WTC11 (cell line): ENCODE measurements around the gene WNK2. TPM values are rescaled to one million over a fixed set of nuclear protein-coding genes. Genes with fewer than 3 reads are reported as not detected.
A peak's percentile ranks its signal among the peaks of the same experiment; 100 is the strongest.

Source experiments
- ATAC-seq: fragments of 200-7000 bp; cut with Tn5 transposase; 2 replicates; pipeline ENCODE4 v1.10.0; 2021; ENCODE audit warnings: mild to moderate bottlenecking, moderate library complexity
- CTCF ChIA-PET: fragments of 300-600 bp; sonication (Branson Sonifier 250); formaldehyde crosslinking; loops from one replicate; lab custom pipeline; 2021; ENCODE audit warnings: antibody characterized with exemption; lab: Charles Lee
- POLR2A ChIA-PET: fragments of 350-600 bp; sonication (Branson Sonifier 250); formaldehyde crosslinking; loops from one replicate; lab custom pipeline; 2021; ENCODE audit warnings: antibody characterized with exemption; lab: Charles Lee
- DNase-seq: peaks from one replicate; pipeline ENCODE4 v3.0.0; 2021; ENCODE audit warnings: low spot score
- H3K27ac Mint-ChIP-seq: 2 replicates; pipeline ENCODE4 v1.8.0; 2021; ENCODE audit warnings: mixed read lengths
- H3K27me3 Mint-ChIP-seq: 2 replicates; pipeline ENCODE4 v1.8.0; 2021; ENCODE audit warnings: low read depth, mild to moderate bottlenecking, moderate library complexity, mixed read lengths
- H3K36me3 Mint-ChIP-seq: 2 replicates; pipeline ENCODE4 v1.8.0; 2021; ENCODE audit warnings: mixed read lengths
- H3K4me1 Mint-ChIP-seq: 2 replicates; pipeline ENCODE4 v1.8.0; 2022; ENCODE audit warnings: mixed read lengths
- H3K4me3 Mint-ChIP-seq: 2 replicates; pipeline ENCODE4 v1.8.0; 2021; ENCODE audit warnings: mild to moderate bottlenecking, moderate library complexity, mixed read lengths
- H3K9me3 Mint-ChIP-seq: 2 replicates; pipeline ENCODE4 v1.8.0; 2021; ENCODE audit warnings: mixed read lengths
- AFF4 ChIP-seq: sonication (generic); formaldehyde crosslinking; IDR thresholded peaks from 2 replicates; pipeline ENCODE4 v1.8.1; 2023; ENCODE audit warnings: mild to moderate bottlenecking, missing genetic modification reagents, borderline replicate concordance
- ARID4B ChIP-seq: sonication (generic); formaldehyde crosslinking; IDR thresholded peaks from 2 replicates; pipeline ENCODE4 v1.8.0; 2023; ENCODE audit warnings: missing genetic modification reagents, mild to moderate bottlenecking, borderline replicate concordance
- CREB1 ChIP-seq: sonication (generic); formaldehyde crosslinking; IDR thresholded peaks from 2 replicates; pipeline ENCODE4 v1.8.0; 2023; ENCODE audit warnings: mild to moderate bottlenecking, missing genetic modification reagents
- E2F1 ChIP-seq: sonication (generic); formaldehyde crosslinking; IDR thresholded peaks from 2 replicates; pipeline ENCODE4 v1.8.0; 2022; ENCODE audit warnings: mild to moderate bottlenecking, missing genetic modification reagents
- E2F4 ChIP-seq: sonication (generic); formaldehyde crosslinking; IDR thresholded peaks from 2 replicates; pipeline ENCODE4 v1.8.1; 2022; ENCODE audit warnings: low read depth, mild to moderate bottlenecking, moderate library complexity, missing genetic modification reagents, borderline replicate concordance
- ETV6 ChIP-seq: sonication (generic); formaldehyde crosslinking; IDR thresholded peaks from 2 replicates; pipeline ENCODE4 v1.8.1; 2022; ENCODE audit warnings: mild to moderate bottlenecking, missing genetic modification reagents
- FOXJ3 ChIP-seq: sonication (generic); formaldehyde crosslinking; IDR thresholded peaks from 2 replicates; pipeline ENCODE4 v1.9.0; 2021; ENCODE audit warnings: missing genetic modification reagents, mild to moderate bottlenecking, borderline replicate concordance
- NR3C1 ChIP-seq: sonication (generic); formaldehyde crosslinking; conservative IDR thresholded peaks from 2 replicates; pipeline ENCODE4 v1.8.1; 2023; ENCODE audit warnings: low read depth, mild to moderate bottlenecking, missing genetic modification reagents
- RELA ChIP-seq: sonication (generic); formaldehyde crosslinking; IDR thresholded peaks from 2 replicates; pipeline ENCODE4 v1.8.1; 2022; ENCODE audit warnings: missing genetic modification reagents, mild to moderate bottlenecking, borderline replicate concordance
- SMAD4 ChIP-seq: sonication (generic); formaldehyde crosslinking; IDR thresholded peaks from 2 replicates; pipeline ENCODE4 v1.8.0; 2022; ENCODE audit warnings: mild to moderate bottlenecking, missing genetic modification reagents
- SP1 ChIP-seq: sonication (generic); formaldehyde crosslinking; conservative IDR thresholded peaks from 2 replicates; pipeline ENCODE4 v1.8.1; 2022; ENCODE audit warnings: missing genetic modification reagents
- TP53 ChIP-seq: sonication (generic); formaldehyde crosslinking; IDR thresholded peaks from 2 replicates; pipeline ENCODE4 v1.8.1; 2023; ENCODE audit warnings: mild to moderate bottlenecking, missing genetic modification reagents
- ZNF232 ChIP-seq: sonication (generic); formaldehyde crosslinking; IDR thresholded peaks from 2 replicates; pipeline ENCODE4 v1.8.0; 2022; ENCODE audit warnings: mild to moderate bottlenecking, missing genetic modification reagents
- ZNF671 ChIP-seq: fragments of 250-450 bp; sonication (Bioruptor Pico); IDR thresholded peaks from 2 replicates; pipeline ENCODE4 v1.8.0; 2021; ENCODE audit warnings: mild to moderate bottlenecking
- total RNA-seq: library from RNA; stranded (reverse); gene quantifications from 3 replicates; pipeline ENCODE4 v1.2.3, GENCODE V29; 2021

The WNK2 gene
- total RNA-seq, 1 experiment from 2014 or later = 120 TPM

- TF ChIP-seq AFF4 (CRISPR knock-in tag) (no peak), TP53 (CRISPR knock-in tag) (no peak), FOXJ3 (CRISPR knock-in tag) (no peak), ZNF232 (no peak)
These were observed 62.2 kb downstream of the WNK2 start (continued) for GRCh38 chr9:93246111-93246510.

DNA sequence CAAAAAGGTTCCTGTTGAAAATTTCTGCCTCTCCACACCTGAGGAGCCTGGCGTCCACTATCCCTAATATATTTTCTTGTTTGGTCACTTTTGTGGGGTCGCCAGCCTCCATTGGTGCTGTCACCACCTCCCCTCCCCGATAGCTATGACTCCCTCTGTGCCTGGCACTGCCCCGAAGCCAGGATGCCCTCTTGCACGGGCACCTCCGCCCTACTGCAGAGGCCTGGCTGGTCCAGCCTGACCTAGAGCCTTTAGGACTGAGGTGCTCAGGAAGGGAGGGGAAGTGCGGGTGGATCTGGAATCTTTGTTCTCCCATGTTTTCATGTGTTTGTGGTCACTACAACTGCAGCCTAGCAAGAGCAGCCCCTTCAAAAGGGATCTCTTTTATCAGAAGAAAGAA is 62.6 kb downstream of the WNK2 start:
- ChIA-PET CTCF (interaction anchor here (0.5 to 1.4 kb wide), 2 partner anchors 42 to 56 kb away, joined by 3 to 4 read pairs; no protein-coding TSS in a partner anchor), POLR2A (no interaction called here)
- TF ChIP-seq TP53 (CRISPR knock-in tag) (no peak), NR3C1 (CRISPR knock-in tag) (no peak), SP1 (no peak), ZNF671 (CRISPR knock-in tag) (no peak)
- peaks cover 12% of the 10 kb centered on the region; the same call in 1 of the 2 replicates for H3K36me3 Mint-ChIP-seq
- ATAC-seq = no peak
- no peak overlapping the region for H3K4me3 Mint-ChIP-seq
- peaks cover 18% of the 10 kb centered on the region for H3K4me1 Mint-ChIP-seq
- no peak for DNase-seq
- H3K27me3 Mint-ChIP-seq = no peaks in the 10 kb centered on the region
- H3K27ac Mint-ChIP-seq = peak overlapping the region; percentile 30; the same call in 1 of the 2 replicates
- no peaks in the 10 kb centered on the region for H3K9me3 Mint-ChIP-seq

DNA sequence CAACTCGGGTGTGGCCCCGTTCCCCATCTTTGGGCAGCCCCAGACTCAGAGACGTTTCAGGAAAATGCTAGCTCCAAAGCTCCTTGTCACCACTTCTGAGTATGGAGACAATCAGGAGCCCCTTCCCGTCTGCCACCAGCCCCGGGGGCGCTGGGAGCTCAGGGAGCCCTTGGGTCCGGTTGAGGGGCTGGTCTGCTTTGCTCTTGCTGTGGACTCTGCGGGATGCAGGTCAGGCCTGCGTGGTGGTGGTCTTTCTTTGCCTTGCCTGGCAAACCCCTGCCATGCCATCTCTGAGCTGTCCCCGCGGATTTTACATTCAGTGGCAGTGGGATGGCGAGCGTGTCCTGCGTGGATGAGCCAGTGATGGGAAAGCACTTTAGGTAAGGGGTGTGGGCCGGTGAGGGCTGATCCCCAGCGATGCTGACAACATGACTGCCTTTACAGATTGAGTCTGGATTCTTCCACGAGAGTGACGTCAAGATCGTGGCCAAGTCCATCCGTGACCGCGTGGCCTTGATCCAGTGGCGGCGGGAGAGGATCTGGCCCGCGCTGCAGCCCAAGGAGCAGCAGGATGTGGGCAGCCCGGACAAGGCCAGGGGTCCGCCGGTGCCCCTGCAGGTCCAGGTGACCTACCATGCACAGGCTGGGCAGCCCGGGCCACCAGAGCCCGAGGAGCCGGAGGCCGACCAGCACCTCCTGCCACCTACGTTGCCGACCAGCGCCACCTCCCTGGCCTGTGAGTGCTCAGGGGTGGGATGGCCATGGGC is 63.3 kb downstream of the WNK2 start:
- ChIA-PET POLR2A (no interaction called here), CTCF (interaction anchor here (0.5 to 1.4 kb wide), 2 partner anchors 41 to 55 kb away, joined by 3 to 4 read pairs; no protein-coding TSS in a partner anchor)
- Mint-ChIP-seq H3K27me3 (no peaks in the 10 kb centered on the region), H3K4me3 (no peak overlapping the region), H3K27ac (no peak overlapping the region), H3K9me3 (no peaks in the 10 kb centered on the region), H3K4me1 (peaks cover 18% of the 10 kb centered on the region), H3K36me3 (peaks cover 11% of the 10 kb centered on the region; the same call in 1 of the 2 replicates)
- ATAC-seq (no peak), DNase-seq (no peak)
- TF ChIP-seq E2F1 (CRISPR knock-in tag) (no peak), E2F4 (CRISPR knock-in tag) (no peak), NR3C1 (CRISPR knock-in tag) (no peak), ARID4B (no peak), SMAD4 (no peak), ZNF671 (CRISPR knock-in tag) (no peak), RELA (CRISPR knock-in tag) (no peak), ETV6 (CRISPR knock-in tag) (no peak), CREB1 (no peak)
